Choroid plexus epithelial cell (primary cell): ENCODE results near the gene CHST11.

Experiments used
- DNase-seq: peaks from one replicate; pipeline ENCODE4 v3.0.0-alpha.2; 2010; ENCODE audit warnings: low read depth
- H3K4me3 ChIP-seq: 2 replicates; pipeline ENCODE4 v1.5.1; 2011; ENCODE audit warnings: low read depth, mild to moderate bottlenecking, control low read depth, low read length, moderate library complexity
- TF ChIP-seq, protein P1 (sequence below): conservative IDR thresholded peaks from 2 replicates; pipeline ENCODE4 v1.5.1; 2011; ENCODE audit warnings: low read depth, mild to moderate bottlenecking, control low read depth, inconsistent platforms, low read length, moderate library complexity

CHST11 gene

DNA sequence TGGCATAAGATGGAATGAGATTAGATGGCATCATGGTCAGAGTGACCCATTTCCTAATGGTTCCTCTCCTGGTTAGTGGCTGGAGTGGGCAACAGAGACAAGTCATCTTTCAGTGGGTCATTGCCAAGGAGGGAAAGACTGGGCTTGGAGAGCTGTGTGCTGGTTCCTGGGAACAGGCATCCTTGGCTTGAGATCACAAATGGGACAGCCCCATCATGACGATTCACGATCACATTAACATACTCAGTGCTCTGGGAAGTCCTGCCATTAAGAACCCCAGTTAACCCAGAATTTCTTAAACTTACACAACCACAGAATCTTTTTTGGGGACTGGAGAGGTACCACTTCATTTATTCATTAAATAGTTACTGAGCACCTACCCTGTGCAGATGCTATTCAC is 27.3 kb downstream of the CHST11 start:
- H3K4me3 ChIP-seq = no peak overlapping the region

DNA sequence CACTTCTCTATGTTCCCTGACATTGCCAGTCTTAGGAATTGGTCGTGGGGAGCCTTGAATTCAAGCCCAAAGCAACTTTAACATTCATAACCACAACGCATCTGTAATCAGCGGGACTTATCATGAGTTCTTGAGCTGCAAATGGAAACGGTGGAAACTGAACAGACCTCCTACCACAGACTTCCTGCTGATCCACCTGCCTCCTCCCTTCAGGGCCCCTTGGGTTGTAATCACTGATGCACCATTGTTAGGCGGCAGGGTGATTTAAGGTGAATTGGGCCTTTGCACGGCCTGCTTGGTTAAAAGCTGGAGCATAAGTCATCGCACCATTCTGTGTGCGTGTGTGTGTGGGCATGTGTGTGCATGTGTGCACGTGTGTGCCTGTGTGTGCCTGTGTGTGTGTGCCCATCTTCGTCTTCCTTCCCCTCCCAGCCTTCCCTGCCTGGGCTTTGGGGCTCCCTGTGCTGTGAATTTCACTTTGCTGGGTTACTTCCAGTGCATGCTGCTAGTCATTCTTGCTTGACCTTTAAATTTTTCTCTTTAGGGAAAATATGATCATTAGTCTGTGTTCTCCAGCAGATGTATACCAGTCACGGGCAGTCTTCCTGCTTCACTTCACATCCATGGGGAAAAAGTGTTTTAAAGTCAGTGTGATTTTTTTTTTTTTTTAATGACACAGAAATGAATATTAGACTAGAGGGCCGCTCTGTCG is 29.1 kb downstream of the CHST11 start:
- no peak for DNase-seq
- TF ChIP-seq, protein P1, sequence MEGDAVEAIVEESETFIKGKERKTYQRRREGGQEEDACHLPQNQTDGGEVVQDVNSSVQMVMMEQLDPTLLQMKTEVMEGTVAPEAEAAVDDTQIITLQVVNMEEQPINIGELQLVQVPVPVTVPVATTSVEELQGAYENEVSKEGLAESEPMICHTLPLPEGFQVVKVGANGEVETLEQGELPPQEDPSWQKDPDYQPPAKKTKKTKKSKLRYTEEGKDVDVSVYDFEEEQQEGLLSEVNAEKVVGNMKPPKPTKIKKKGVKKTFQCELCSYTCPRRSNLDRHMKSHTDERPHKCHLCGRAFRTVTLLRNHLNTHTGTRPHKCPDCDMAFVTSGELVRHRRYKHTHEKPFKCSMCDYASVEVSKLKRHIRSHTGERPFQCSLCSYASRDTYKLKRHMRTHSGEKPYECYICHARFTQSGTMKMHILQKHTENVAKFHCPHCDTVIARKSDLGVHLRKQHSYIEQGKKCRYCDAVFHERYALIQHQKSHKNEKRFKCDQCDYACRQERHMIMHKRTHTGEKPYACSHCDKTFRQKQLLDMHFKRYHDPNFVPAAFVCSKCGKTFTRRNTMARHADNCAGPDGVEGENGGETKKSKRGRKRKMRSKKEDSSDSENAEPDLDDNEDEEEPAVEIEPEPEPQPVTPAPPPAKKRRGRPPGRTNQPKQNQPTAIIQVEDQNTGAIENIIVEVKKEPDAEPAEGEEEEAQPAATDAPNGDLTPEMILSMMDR = no peak
- no peak overlapping the region for H3K4me3 ChIP-seq

More for the DNA sequence above, 27.3 kb downstream of the CHST11 start:
- TF ChIP-seq, protein P1 = no peak
- DNase-seq = no peak

DNA sequence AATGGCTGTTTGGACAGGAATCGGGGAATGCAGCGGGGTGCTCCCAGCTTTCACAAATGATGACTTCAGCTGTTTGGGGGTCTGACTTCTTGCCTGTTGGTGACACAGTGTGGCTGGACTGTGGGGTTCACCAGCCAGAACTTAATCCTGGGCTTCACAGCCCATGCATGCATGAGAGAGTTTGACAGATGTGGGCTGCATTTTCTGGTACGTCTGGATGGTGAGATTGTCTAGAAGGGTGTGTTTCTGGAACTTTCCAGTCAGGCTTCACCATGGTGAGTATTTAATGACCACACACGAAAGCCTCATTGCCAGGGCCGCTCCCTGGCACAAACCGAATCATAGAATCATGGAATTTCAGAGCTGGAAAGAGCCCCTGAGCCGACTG is 29.6 kb downstream of the CHST11 start:
- no peak overlapping the region for H3K4me3 ChIP-seq
- DNase-seq = no peak
- TF ChIP-seq, protein P1 = no peak

DNA sequence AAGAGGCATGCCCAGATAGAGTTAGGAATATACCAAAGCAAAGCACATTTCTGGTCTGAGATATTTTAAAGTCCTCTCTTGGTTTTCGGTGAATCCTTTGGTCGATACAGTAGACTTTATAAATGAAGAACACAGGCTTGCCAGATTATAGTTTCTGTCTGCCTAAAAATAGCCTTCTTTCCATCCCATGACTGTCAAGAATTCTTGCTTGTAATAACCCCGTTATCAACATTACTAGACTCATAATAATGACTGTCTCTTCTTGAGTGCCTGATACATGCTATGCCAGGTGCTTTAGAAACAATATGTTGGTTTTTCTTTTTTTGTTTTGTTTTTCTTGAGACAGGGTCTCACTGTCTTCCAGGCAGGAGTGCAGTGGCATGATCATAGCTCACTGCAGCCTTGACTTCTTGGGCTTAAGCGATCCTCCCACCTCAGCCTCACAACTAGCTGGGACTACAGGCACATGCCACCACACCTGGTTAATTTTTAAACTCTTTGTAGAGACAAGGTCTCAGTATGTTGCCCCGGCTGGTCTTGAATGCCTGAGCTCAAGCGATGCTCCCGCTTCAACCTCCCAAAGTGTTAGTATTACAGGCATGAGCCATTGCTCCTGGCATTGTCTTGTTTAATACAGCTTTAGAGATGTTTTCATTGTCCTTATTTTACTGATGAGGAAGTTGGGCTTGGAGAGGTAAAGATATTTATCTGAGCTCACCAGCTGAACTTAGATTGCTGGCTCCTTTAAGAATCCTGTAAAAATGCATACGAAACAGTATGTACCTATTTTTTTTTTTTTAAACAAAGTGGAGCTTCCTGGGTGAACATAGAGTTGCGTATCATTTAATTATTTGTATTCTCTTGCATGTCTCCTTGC is 30.4 kb downstream of the CHST11 start:
- no peak overlapping the region for H3K4me3 ChIP-seq
- DNase-seq = no peak
- TF ChIP-seq, protein P1 = no peak

DNA sequence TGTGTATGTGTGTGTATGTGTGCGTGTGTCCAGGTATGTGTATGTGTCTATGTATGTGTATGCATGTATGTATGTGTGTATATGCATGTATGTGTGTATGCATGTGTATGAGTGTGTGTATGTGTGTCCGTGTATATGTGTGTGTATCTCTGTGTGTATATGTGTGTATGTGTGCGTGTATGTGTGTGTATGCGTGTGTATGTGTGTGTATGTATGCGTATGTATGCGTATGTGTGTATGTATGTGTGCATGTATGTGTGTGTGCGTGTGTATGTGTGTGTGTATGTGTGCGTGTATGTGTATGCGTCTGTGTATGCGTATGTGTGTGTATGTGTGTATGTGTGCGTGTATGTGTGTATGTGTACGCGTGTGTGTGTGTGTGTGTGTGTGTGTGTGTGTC is 31.6 kb downstream of the CHST11 start:
- H3K4me3 ChIP-seq = no peak overlapping the region
- TF ChIP-seq, protein P1 = no peak
- no peak for DNase-seq

DNA sequence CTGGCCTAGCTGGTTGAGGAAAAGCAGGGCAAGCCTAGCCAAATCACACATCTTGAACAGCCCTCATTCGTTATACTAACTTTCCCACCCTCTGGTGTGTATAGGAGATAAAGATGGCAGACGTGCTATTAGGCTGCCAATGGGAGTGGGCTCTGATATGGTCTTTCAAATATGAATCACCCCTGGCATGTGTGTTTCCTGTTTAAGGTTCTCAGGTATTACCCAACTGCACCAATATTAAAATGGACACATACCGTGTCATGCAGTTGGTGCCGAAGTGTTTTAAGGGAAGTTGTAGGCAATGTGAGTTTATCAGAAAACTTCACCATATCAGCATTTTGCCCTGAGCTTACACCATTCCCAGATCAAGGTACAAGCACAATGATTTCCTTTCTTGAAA is 33.4 kb downstream of the CHST11 start:
- TF ChIP-seq, protein P1 = no peak
- DNase-seq = no peak
- H3K4me3 ChIP-seq = no peak overlapping the region
